Bone marrow (tissue), 2 donors: ENCODE data around the gene CMTR2.
"Not testable (repeated sequence)": the region's sequence is repeated elsewhere in the genome, so short reads cannot be mapped to it uniquely, and the experiment has no call there.

Experiments used
- DNase-seq, 2 donors: peaks; one replicate each; lab custom pipeline; 2025; lab: John Stamatoyannopoulos, UW

Gene CMTR2

DNA sequence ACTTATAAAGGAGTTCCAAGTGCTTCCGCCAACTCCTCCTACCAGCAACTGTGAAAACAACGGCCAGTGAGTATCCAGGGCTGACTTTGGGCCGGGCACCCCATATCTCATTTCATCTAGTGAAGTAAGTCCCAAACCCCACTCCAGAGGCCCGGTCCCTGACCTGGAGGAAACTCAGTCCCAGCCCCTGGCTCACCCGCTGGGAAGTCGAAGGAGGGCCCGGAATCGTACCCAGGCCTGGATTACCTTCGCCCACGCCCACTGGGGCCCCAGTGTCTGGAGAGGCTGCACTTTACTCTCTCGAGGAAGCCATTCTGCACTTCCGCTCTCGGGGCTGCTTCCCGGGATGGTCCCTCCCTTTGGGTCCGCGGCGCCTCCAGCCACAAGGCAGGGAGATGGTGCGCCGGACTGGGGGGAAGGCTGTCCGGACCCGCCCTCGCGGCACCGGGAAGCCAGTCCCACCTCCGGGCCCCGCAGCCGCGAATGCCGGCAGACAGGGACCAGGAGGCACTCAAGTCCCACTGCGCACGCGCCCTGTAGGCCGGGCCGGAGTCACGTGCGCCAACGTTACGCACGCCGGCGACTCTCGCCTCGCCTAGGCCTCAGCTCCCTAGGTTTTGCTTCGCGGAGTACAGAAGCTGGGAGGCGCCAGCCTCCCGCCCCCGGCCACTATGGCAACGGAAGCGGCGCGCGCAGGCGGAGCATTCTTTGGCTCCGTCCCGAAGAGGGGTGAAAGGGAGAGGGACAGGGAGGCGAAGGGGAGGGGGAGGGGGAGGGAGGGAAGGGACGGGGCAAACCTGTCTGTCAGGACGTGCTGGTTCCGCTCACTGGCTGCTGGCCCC is at the start of gene CMTR2:
CMTR2 (minus strand) TSS at position 513 of the 842 bp plus-strand sequence. CDS start 3,482 bp downstream, outside the sequence.
- DNase-seq: peak; percentile 86 to 88

GRCh38 chr16:71338632-71339031 is 49.4 kb upstream of the CMTR2 start:
- no peak for DNase-seq

DNA sequence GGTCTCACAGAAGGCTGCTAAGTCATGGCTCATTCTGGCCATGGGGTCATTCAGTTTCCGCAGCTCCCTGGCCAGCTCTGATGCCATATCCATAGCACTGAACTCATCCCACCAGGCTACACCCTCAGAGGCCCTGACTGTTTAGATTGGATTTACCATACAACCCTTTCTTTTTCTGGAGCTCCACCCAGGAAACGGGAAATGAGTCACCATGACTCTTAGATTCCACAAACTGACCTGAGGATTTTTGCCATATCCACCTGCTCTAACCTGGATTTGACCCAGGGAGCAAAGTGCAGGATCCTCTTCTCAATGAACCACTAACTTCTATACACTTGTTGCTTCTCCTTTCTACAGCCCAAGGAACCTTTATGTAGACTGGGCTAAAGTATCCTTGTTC is 49.0 kb upstream of the CMTR2 start:
- no peak for DNase-seq

- no peak for DNase-seq
These were observed 48.4 kb upstream of the CMTR2 start for GRCh38 chr16:71337631-71338030.

DNA sequence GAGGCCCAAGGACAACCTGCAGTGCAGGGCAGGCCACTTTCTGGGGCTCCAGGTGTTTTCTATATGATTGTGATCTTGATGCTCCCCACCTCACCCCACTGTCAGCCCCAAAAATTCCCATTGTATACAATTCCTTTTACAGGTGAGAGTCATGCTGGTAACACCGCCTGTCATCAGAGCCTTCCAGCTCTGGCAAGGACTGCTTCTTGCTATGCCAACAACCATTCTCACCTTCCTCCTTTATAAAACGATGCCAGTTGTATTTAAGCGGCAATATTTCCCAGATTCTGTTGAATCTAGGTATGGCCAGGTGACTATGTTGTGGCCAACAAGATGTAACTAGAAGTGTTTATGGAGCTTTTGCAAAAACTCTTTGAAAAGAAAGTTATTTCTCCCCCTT is 38.9 kb upstream of the CMTR2 start:
- DNase-seq: no peak

- no peak for DNase-seq
These were observed 38.5 kb upstream of the CMTR2 start for GRCh38 chr16:71327720-71328119.

DNA sequence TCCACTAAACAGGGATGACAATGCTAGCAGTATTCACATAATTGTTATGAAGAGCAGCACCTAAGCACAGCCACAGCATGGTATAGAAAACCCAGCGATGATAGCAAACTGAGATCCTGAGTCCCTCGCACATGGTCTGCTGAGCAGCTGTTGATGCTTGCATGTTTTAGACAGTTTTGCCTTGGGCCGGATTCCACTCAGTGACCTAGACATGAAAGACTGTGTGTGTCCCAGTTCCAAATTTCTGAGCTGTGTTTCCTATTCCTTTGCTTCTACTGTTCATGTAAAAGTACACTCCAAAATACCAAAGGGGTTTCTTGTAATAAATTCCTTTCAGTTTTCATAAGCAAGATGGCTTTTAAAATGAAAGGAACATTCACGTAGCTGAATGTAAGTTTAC is 30.8 kb upstream of the CMTR2 start:
- DNase-seq: no peak

DNA sequence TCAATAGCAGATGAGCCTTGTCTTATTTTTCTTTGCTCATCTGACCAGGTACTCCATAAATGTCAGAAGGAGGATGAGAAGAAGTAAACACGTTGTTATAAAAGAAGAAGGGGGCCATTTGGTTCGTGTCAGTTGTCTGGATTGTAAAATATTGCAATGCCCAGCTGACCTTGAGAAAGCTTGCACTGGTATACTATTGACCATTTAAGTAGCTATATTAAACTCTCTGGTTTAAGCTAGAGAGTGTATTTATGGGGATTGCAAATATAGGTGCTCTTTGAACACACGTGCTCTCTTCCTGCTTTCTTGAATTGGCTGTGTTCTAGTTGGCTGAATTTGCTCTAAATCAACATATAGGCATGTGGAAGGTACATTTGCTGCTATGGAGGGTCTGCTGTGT is 26.1 kb upstream of the CMTR2 start:
- DNase-seq: no peak

DNA sequence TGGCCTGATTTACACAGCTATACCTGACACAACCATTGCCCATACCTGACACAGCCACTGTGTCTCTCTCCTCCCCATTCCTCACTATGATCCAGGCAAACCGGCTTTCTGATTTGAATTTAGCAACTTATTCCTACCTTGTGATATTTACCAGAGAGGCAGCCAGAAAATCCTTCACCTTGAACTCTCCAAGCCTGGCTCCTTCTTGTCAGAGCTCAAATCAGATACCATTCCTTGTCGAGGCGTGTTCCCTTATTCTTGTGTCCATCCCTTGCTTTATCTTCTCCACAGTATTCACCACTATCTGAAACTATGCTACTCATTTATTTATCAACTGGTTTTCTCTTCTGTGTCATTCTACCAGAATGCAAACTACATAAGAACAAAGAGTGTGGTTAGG is 24.4 kb upstream of the CMTR2 start:
- not testable (repeated sequence) for DNase-seq

DNA sequence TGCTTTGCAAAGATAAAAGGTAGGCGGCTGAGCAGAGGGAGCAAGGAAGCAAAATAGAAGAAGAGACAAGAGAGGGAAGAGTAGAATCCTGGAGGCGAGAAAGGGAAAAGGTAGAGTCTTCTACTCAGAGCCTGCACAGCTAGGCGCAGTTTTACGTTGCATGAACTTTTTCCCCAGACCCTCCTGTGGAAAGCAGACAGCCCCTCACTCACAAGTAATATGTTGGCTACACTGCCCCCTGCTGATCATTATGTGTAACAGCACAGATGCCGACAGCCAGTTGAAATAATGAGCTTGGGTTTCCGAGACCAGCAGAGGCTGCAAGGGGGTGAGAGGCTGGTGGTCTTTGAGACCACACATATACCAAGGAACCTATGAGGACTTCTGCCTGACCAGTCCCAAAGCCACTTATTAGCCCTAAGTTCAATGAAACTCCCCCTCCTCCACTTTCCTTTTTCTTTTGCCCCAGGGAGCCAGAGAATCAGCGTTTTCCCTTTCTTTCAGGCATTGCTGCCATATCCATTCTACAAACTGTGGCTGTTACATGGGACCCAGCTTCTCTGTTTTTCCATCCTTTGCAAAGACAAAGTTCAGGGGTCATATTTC is 22.5 kb upstream of the CMTR2 start:
- DNase-seq: peak in 1 of 2 donors; percentile 11

- no peak for DNase-seq
These were observed 14.7 kb upstream of the CMTR2 start for GRCh38 chr16:71303938-71304337.

DNA sequence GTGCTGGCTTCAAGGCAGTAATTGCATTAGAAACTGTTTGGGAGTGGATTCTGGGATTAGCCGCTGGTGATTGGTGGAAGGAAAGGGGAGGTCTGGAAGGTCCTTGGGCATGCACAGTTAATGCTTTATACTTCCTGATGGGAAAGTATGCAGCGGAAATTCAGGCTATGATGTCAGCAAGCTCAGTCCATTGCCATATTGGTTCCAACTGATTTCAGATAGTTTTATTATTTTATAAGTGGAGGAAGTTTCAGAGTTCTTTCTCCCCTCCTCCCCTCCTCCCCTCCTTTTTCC is 8.1 kb upstream of the CMTR2 start:
- no peak for DNase-seq

DNA sequence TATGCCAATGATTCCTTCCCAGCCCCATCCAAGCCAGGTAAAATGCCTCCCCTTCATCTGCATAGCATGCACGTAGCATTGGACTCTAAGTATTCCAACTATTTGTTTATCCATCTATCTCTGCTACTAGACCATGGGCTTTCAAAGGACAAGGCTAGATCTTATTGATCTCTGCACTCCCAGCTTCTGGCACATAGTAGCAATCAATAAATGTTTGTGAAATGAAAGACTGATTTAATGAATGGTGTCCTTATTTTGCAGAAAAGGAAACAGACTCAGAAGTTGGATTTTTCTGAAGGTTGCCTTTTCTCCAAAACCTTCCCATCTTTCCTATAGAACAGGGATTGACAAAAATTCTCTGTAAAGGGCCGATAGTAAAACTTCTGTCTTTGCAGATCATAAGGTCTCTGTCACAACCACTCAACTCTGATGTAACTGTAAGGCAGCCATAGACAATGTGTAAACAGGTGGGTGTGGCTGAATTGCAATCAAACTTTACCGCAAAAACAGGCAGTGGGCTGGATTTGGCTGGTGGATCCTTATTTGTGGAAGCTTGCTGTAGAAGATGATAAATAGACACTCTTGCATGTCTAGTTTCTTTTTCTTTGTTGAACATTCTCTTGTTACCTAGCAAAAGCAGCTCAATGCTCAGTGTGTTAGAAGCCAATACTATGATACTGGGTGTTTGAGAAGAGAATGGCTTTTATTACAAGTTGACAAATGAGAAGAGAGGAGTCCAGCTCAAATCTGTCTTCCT is 7.6 kb upstream of the CMTR2 start:
- DNase-seq: no peak

DNA sequence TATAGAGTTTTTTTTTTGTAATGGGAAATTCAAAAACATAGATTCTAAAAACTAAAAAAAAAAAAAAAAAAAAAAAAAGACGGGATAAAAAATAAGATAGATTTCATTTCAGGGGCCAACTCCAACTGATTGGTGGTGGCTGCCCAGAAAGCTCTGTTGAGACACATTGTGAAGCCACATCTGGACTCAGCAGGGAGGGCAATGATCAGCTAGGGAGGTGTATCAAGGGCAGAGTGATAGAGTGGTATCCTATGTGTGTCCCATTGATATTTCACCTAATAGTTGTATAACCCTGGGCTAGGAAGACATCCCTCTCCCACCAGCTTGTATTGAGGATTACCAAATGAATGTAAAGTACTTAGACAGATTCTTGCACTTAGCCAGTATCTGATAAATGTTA is 6.7 kb upstream of the CMTR2 start:
- DNase-seq: no peak

- DNase-seq: no peak
These were observed 4.7 kb upstream of the CMTR2 start for GRCh38 chr16:71293919-71294318.

- not testable (repeated sequence) for DNase-seq
These were observed 2.9 kb upstream of the CMTR2 start for GRCh38 chr16:71292095-71292494.

DNA sequence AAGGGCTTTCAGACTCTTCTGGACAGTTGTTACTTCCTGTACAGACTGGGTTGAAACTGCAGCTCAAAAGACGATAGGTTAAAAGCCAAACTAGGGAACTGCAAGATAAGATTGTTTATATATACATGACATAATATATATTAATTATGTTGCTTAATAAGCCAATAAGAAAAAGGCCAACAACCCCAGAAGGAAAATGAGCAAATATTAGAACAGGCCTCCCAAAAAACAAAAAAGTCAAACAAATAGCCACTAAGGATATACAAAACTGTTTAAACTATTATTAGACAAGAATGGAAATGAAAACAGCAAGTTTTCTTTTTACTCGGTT is 495 bp upstream of the CMTR2 start:
- no peak for DNase-seq

- DNase-seq: no peak
These were observed 672 bp downstream of the CMTR2 start for GRCh38 chr16:71288570-71288889.

DNA sequence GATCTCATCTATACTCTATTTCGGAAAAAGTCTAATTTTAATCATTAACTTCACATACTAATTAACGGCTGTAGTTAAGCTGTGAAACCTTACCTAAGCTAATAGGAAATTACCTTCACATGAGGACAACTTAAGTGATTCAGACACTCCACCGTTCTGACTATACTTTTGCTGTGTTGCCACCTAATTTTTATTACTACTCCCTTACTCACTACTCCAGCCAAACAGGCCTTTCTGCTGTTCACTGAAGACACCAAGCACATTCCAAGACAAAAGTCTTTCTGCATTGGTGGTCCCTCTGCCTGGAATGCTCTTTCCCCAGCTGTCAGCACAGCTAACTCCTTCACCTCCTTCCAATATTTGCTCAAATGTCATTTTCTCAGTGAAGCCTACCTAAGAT is 1.3 kb downstream of the CMTR2 start:
- DNase-seq: no peak

DNA sequence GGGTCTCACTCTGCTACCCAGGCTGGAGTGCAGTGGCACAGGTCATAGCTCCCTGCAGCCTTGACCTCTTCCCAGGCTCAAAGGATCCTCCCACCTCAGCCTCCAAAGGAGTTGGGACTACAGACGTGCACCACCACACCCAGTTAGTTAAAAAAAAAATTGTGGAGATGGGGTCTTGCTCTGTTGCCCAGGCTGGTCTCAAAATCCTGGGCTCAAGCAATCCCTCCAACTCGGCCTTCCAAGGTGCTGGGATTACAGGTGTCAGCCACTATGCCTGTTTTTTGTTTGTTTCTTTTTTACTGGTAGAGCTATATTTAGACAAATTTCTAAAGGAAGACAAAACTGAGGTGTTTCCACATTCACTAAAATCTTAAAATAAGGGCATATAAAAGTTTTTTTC is 1.7 kb downstream of the CMTR2 start:
- no peak for DNase-seq

- no peak for DNase-seq
These were observed 5.6 kb downstream of the CMTR2 start for GRCh38 chr16:71283612-71284011.

GRCh38 chr16:71282943-71283342 is 6.3 kb downstream of the CMTR2 start:
- DNase-seq: no peak

GRCh38 chr16:71276589-71277334 is 12.4 kb downstream of the CMTR2 start:
- DNase-seq: no peak
